Common myeloid progenitor, CD34-positive (primary cell): ENCODE measurements around the gene TBC1D4.
A peak's percentile ranks its signal among the peaks of the same experiment; 100 is the strongest.

Experiments used
- CTCF ChIA-PET: fragments of 350-600 bp; sonication (Branson Sonifier 250); formaldehyde crosslinking; loops from one replicate; lab custom pipeline; 2021; ENCODE audit warnings: antibody characterized with exemption; lab: Charles Lee
- POLR2A ChIA-PET: fragments of 350-600 bp; sonication (Branson Sonifier 250); formaldehyde crosslinking; loops from one replicate; lab custom pipeline; 2021; ENCODE audit warnings: antibody characterized with exemption; lab: Charles Lee
- DNase-seq, 3 donors: peaks; one replicate each; pipeline versions ENCODE4 v3.0.0 to v3.0.0-alpha.2; 2013
- H3K27ac ChIP-seq, 2 experiments: 1 replicate in 1 of 2; 2 replicates in 1 of 2; pipeline ENCODE4 v1.7.0; 2013; ENCODE audit warnings: inconsistent platforms in 2 of 2, low read length in 2 of 2, mild to moderate bottlenecking in 2 of 2, low read depth in 1 of 2, moderate library complexity in 1 of 2; ENCODE audit not compliant: severe bottlenecking in 2 of 2, insufficient read depth in 1 of 2, poor library complexity in 1 of 2
- H3K27me3 ChIP-seq, 5 experiments: replicated peaks in 2 of 5; 1 replicate in 3 of 5; 2 replicates in 2 of 5; pipeline versions ENCODE4 v1.6.1 to v1.7.0; 2013; ENCODE audit warnings: low read length in 4 of 5, mild to moderate bottlenecking in 2 of 5, moderate library complexity in 2 of 5, inconsistent platforms in 1 of 5; ENCODE audit not compliant: insufficient read depth in 5 of 5, control insufficient read depth in 4 of 5
- H3K36me3 ChIP-seq, 4 experiments: 1 replicate in 2 of 4; 2 replicates in 2 of 4; pipeline versions ENCODE4 v1.6.1 to v1.7.0; 2013; ENCODE audit warnings: low read length in 3 of 4, control low read depth in 1 of 4, mild to moderate bottlenecking in 1 of 4; ENCODE audit not compliant: control insufficient read depth in 4 of 4, insufficient read depth in 4 of 4
- H3K4me1 ChIP-seq, 4 experiments: 1 replicate in 3 of 4; 2 replicates in 1 of 4; pipeline versions ENCODE4 v1.6.1 to v1.7.1; 2013; ENCODE audit warnings: low read length in 3 of 4, mild to moderate bottlenecking in 3 of 4, control low read depth in 1 of 4, inconsistent platforms in 1 of 4, moderate library complexity in 1 of 4; ENCODE audit not compliant: control insufficient read depth in 4 of 4, insufficient read depth in 4 of 4; ENCODE audit errors: control extremely low read depth in 1 of 4
- H3K4me3 ChIP-seq, 7 experiments: 1 replicate in 4 of 7; 2 replicates in 3 of 7; pipeline versions ENCODE4 v1.5.1 to v1.7.0; 2013; ENCODE audit warnings: mild to moderate bottlenecking in 7 of 7, low read length in 6 of 7, moderate library complexity in 6 of 7, inconsistent platforms in 2 of 7, low read depth in 2 of 7, control low read depth in 1 of 7; ENCODE audit not compliant: insufficient read depth in 4 of 7, control insufficient read depth in 1 of 7; ENCODE audit errors: extremely low read depth in 1 of 7
- H3K9me3 ChIP-seq, 5 experiments: 1 replicate in 4 of 5; 2 replicates in 1 of 5; pipeline versions ENCODE4 v1.6.1 to v1.7.1; 2013; ENCODE audit warnings: low read length in 4 of 5, mild to moderate bottlenecking in 2 of 5, inconsistent platforms in 1 of 5, low read depth in 1 of 5, moderate library complexity in 1 of 5; ENCODE audit not compliant: control insufficient read depth in 4 of 5, insufficient read depth in 2 of 5; ENCODE audit errors: control extremely low read depth in 1 of 5
- WGBS: methylation state at CpG from one replicate; pipeline ENCODE4 v1.1.5; 2013; ENCODE audit not compliant: insufficient coverage; 5-methylcytosine and 5-hydroxymethylcytosine counted together

TBC1D4 gene

GRCh38 chr13:75430436-75431209 is 51.3 kb downstream of the TBC1D4 start:
- H3K4me3 ChIP-seq = no peak overlapping the region
- H3K9me3 ChIP-seq = peaks cover 0 to 3% (median 0%) of the 10 kb centered on the region in 5 experiments
- no peaks in the 10 kb centered on the region for H3K27me3 ChIP-seq
- CTCF ChIA-PET = interaction anchor here (0.5 kb wide), 1 partner anchor 92 kb away, joined by 3 read pairs; no protein-coding TSS in a partner anchor
- H3K4me1 ChIP-seq = no peaks in the 10 kb centered on the region
- no peaks in the 10 kb centered on the region for H3K36me3 ChIP-seq
- DNase-seq = no peak
- POLR2A ChIA-PET = no interaction called here
- WGBS = 100% methylated on average over 7 of the region's 8 CpGs
- no peak overlapping the region for H3K27ac ChIP-seq

GRCh38 chr13:75426421-75426820 is 55.5 kb downstream of the TBC1D4 start:
- no peak for DNase-seq
- POLR2A ChIA-PET = interaction anchor here (0.6 kb wide), 1 partner anchor 8 kb away, joined by 3 read pairs; no protein-coding TSS in a partner anchor
- CTCF ChIA-PET = no interaction called here

GRCh38 chr13:75425216-75426009 is 56.6 kb downstream of the TBC1D4 start:
- CTCF ChIA-PET = no interaction called here
- no peaks in the 10 kb centered on the region for H3K36me3 ChIP-seq
- no peaks in the 10 kb centered on the region for H3K27me3 ChIP-seq
- H3K4me3 ChIP-seq = no peak overlapping the region
- WGBS = no CpG with 5 or more reads among the region's 3 CpGs
- POLR2A ChIA-PET = no interaction called here
- no peak overlapping the region for H3K27ac ChIP-seq
- no peaks in the 10 kb centered on the region for H3K9me3 ChIP-seq
- DNase-seq = peak in 2 of 3 donors; percentile 11 to 18
- H3K4me1 ChIP-seq = no peaks in the 10 kb centered on the region

More at GRCh38 chr13:75426421-75426820, 55.5 kb downstream of the TBC1D4 start:
- Histone ChIP-seq H3K27me3 (no peaks in the 10 kb centered on the region), H3K27ac (no peak overlapping the region), H3K36me3 (no peaks in the 10 kb centered on the region), H3K9me3 (no peaks in the 10 kb centered on the region), H3K4me1 (no peaks in the 10 kb centered on the region), H3K4me3 (no peak overlapping the region)

DNA sequence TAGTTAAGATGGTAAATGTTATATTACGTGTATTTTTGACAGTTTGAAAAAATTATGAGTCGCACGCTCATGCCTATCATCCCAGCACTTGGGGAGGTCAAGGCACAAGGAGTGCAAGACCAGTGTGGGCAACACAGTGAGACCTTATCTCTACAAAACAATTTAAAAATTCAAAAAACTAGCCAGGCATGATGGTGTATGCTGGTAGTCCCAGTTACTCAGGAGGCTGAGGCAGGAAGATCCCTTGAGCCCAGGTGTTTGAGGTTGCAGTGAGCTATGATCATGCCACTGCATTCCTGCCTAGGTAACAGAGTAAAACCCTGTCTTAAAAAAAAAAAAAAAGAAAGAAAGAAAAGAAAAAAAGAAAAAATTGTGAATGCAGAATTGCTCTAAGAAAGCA is 58.0 kb downstream of the TBC1D4 start:
- CTCF ChIA-PET = no interaction called here
- no CpG with 5 or more reads among the region's 3 CpGs for WGBS

DNA sequence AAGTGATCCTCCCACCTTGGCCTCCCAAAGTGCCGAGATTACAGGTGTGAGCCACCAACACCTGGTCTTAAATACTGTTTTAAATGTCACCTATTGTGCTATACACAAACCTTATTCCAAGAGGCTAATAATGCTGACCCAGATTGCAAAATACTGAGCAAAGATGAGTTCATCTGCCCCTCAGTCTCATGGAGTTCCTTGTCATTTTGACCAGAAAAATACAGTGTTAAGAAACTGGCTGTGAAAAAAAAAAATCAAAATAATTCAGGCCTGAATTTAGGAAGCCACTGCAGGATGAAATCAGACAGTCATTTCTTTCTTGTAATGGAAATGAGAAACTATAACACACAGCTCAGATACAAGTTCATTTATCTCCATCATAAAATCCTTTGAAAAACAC is 59.9 kb downstream of the TBC1D4 start:
- no peaks in the 10 kb centered on the region for H3K9me3 ChIP-seq
- POLR2A ChIA-PET = no interaction called here
- H3K27me3 ChIP-seq = no peaks in the 10 kb centered on the region
- no peak overlapping the region for H3K27ac ChIP-seq
- CTCF ChIA-PET = no interaction called here
- no peaks in the 10 kb centered on the region for H3K36me3 ChIP-seq
- H3K4me3 ChIP-seq = no peak overlapping the region
- H3K4me1 ChIP-seq = peaks cover 0 to 3% (median 0%) of the 10 kb centered on the region in 4 experiments
- DNase-seq = no peak
- WGBS = 83% methylated on average over 1 of the region's 1 CpG

More for the DNA sequence above, 58.0 kb downstream of the TBC1D4 start:
- POLR2A ChIA-PET = no interaction called here
- Histone ChIP-seq H3K27ac (no peak overlapping the region), H3K4me1 (no peaks in the 10 kb centered on the region), H3K36me3 (no peaks in the 10 kb centered on the region), H3K4me3 (no peak overlapping the region), H3K27me3 (no peaks in the 10 kb centered on the region), H3K9me3 (no peaks in the 10 kb centered on the region)
- no peak for DNase-seq

DNA sequence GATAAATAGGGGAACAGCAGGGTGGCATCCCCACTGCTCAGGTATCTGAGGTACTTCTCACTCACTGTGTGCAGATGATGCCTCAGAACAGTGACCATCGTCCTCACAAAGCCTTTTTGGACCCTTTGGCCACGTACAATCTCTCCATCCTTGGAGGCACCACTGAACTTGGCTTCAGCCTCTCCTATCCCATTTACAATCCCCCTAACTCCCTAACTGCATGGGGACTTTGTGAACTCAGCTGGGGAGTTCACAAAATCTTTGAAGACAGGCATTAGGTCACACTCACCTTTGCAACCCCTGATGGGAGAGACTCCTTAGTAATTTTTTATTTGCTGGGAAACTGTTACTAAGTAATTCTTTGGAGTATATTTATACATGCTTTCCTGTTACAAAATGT is 60.8 kb downstream of the TBC1D4 start:
- H3K4me3 ChIP-seq = no peak overlapping the region
- no peak overlapping the region for H3K27ac ChIP-seq
- POLR2A ChIA-PET = no interaction called here
- DNase-seq = no peak
- CTCF ChIA-PET = interaction anchor here (1.3 kb wide), 1 partner anchor 32 kb away, joined by 3 read pairs; no protein-coding TSS in a partner anchor
- no peaks in the 10 kb centered on the region for H3K9me3 ChIP-seq
- H3K4me1 ChIP-seq = peaks cover 0 to 12% (median 0%) of the 10 kb centered on the region in 4 experiments
- no peaks in the 10 kb centered on the region for H3K27me3 ChIP-seq
- 100% methylated on average over 2 of the region's 2 CpGs for WGBS
- H3K36me3 ChIP-seq = no peaks in the 10 kb centered on the region

DNA sequence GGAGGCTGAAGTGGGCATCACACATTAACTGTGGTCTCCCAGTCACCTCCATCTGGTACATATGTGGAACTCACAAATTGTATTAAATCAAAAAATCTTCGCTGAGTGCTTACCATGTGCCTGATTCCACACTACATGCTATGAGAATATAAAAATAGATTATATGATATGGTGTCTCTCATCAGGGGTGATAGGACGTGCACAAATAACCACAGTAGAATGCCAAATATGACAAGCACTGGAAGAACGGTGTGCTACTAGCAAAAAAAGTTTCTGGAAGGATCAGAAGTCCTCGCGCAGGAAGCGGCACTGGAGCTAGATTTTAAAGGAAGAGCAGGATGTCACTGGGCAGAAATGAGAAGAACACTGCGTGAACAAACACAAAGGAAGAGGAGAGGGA is 62.3 kb downstream of the TBC1D4 start:
- 98% methylated on average over 5 of the region's 7 CpGs for WGBS
- Histone ChIP-seq H3K4me1 (peaks cover 0 to 19% (median 1%) of the 10 kb centered on the region in 4 experiments), H3K27ac (no peak overlapping the region), H3K4me3 (no peak overlapping the region), H3K36me3 (no peaks in the 10 kb centered on the region), H3K9me3 (no peaks in the 10 kb centered on the region), H3K27me3 (no peaks in the 10 kb centered on the region)
- CTCF ChIA-PET = interaction anchor here (1.3 kb wide), 1 partner anchor 30 kb away, joined by 3 read pairs; no protein-coding TSS in a partner anchor
- DNase-seq = no peak
- POLR2A ChIA-PET = no interaction called here
